HCT116 (cell line): ENCODE results near the gene RPL19.

Experiments used
- CEBPB ChIP-seq: IDR thresholded peaks from 2 replicates; pipeline ENCODE4 v1.6.1; 2012; ENCODE audit warnings: low read depth
- EZH2phosphoT487 ChIP-seq: fragments of 200-600 bp; IDR thresholded peaks from 2 replicates; pipeline ENCODE4 v1.6.1; 2018; ENCODE audit warnings: antibody characterized with exemption, borderline replicate concordance
- TF ChIP-seq, protein P1 (sequence below), 3 experiments: fragments of 200-600 bp in 1 of 3; sonication (generic) in 1 of 3; IDR thresholded peaks in 2 of 3; conservative IDR thresholded peaks in 1 of 3; 2 replicates each; pipeline ENCODE4 v1.5.1; 2012 to 2017; ENCODE audit warnings: low read depth in 2 of 3, low read length in 2 of 3, antibody characterized with exemption in 1 of 3, borderline replicate concordance in 1 of 3, control low read depth in 1 of 3, mild to moderate bottlenecking in 1 of 3, mixed read lengths in 1 of 3, mixed run types in 1 of 3, moderate library complexity in 1 of 3; ENCODE audit not compliant: insufficient read depth in 1 of 3

DNA sequence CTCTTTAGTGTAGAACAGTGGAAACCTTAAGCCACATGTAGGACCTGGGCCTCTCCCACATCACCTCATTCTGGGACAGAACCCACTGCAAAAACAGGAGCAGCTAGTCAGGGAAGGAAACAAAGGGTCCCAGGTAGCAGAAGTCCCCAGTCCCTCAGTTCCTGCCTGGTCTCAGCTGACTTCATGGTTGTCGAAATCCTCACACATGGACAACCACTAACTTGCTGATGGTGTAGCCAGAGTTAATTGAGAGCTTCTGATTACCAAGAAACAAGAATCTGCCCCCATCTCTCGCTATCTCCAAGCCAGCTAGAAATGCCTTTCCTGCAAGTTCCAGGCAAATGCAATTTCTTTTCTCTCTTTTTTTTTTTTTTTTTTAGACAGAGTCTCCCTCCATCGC lies 30.6 kb upstream of the RPL19 start:
- TF ChIP-seq, protein P1, sequence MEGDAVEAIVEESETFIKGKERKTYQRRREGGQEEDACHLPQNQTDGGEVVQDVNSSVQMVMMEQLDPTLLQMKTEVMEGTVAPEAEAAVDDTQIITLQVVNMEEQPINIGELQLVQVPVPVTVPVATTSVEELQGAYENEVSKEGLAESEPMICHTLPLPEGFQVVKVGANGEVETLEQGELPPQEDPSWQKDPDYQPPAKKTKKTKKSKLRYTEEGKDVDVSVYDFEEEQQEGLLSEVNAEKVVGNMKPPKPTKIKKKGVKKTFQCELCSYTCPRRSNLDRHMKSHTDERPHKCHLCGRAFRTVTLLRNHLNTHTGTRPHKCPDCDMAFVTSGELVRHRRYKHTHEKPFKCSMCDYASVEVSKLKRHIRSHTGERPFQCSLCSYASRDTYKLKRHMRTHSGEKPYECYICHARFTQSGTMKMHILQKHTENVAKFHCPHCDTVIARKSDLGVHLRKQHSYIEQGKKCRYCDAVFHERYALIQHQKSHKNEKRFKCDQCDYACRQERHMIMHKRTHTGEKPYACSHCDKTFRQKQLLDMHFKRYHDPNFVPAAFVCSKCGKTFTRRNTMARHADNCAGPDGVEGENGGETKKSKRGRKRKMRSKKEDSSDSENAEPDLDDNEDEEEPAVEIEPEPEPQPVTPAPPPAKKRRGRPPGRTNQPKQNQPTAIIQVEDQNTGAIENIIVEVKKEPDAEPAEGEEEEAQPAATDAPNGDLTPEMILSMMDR (IDR thresholded peaks at IDR 0.05 in 2 of 3, conservative IDR thresholded peaks at IDR 0.05 in 1 of 3; ENCODE audit: borderline replicate concordance in 1 of 3, insufficient read depth in 1 of 3, low read depth in 2 of 3, low read length in 2 of 3) = no peak
- TF ChIP-seq EZH2phosphoT487 (no peak), CEBPB (no peak)
